Measurements from ENCODE around the gene FAM43B.

Gene FAM43B

DNA sequence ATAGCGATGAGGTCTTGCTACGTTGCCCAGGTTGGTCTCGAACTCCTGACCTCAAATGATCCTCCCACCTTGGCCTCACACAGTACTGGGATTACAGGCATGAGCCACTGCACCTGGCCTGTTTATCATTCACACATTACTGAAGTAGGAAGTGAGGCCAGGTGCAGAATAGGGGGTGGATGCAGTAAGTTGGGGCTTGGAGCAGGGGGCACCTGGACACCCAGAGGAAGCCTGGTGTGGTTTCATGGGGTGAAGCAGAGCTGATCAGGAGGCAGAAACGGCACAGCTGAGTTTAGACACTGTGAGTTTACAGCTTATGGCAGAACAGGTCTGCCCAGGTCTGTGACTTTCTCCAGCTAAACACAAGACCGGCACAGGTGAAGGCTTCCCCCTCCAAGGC is 41.4 kb downstream of the FAM43B start:
- H3K4me3 ChIP-seq (ENCODE audit: low read depth, low read length), result no peak overlapping the region
- H3K27ac ChIP-seq (ENCODE audit: low read depth, low read length), result no peak overlapping the region
- no peaks in the 10 kb centered on the region for H3K36me3 ChIP-seq (ENCODE audit: insufficient read depth, low read length)
- no peak overlapping the region for H2AFZ ChIP-seq (ENCODE audit: low read length, unreplicated experiment)
- peaks cover 15% of the 10 kb centered on the region for H3K4me1 ChIP-seq (ENCODE audit: control insufficient read depth, insufficient read depth, low read length, unreplicated experiment)
- no peaks in the 10 kb centered on the region for H3K79me2 ChIP-seq (ENCODE audit: control insufficient read depth, insufficient read depth, low read length, unreplicated experiment)
- no peaks in the 10 kb centered on the region for H3K27me3 ChIP-seq (ENCODE audit: insufficient read depth, low read length)

DNA sequence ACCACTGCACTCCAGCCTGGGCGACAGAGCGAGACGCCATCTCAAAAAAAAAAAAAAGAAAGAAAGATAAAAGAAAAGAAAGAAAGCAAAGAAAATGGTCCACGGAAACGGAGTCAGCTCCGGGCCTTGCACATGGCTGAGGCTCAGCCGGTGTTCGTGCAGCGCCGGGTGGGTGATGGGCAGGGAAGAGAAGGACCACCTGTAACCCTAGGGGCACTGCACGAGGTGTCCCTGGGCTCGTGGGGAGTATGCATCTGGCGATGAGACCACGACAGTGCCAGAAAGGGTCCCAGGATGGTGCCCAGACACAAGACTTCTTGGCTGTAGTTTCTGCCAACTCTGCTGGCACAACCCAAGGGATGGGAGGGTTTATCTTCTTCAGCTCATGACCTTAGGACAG is 42.4 kb downstream of the FAM43B start:
- no peaks in the 10 kb centered on the region for H3K27me3 ChIP-seq (ENCODE audit: insufficient read depth, low read length)
- H3K27ac ChIP-seq (ENCODE audit: low read depth, low read length), result no peak overlapping the region
- no peak overlapping the region for H2AFZ ChIP-seq (ENCODE audit: low read length, unreplicated experiment)
- no peaks in the 10 kb centered on the region for H3K79me2 ChIP-seq (ENCODE audit: control insufficient read depth, insufficient read depth, low read length, unreplicated experiment)
- H3K4me1 ChIP-seq (ENCODE audit: control insufficient read depth, insufficient read depth, low read length, unreplicated experiment), result peaks cover 11% of the 10 kb centered on the region
- H3K4me3 ChIP-seq (ENCODE audit: low read depth, low read length), result no peak overlapping the region
- no peaks in the 10 kb centered on the region for H3K36me3 ChIP-seq (ENCODE audit: insufficient read depth, low read length)

DNA sequence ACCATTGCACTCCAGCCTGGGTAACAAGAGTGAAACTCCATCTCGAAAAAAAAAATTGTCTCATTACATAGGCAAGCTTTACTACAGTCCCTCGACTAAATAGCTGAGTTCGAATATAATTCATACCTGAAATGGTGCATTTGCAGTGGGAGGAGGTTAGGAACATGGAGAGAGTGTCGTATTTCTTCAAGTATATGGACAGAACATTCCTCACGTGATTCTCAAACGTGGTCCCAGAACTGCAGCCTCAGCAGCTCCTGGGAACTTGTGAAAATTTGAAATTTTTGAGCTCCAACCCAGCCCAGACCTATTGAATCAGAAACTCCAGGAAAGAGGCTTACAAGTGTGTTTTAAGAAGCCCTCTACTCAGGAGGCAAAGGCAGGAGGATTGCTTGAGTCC is 43.7 kb downstream of the FAM43B start:
- Histone ChIP-seq H3K79me2 (ENCODE audit: control insufficient read depth, insufficient read depth, low read length, unreplicated experiment) (no peaks in the 10 kb centered on the region), H3K4me1 (ENCODE audit: control insufficient read depth, insufficient read depth, low read length, unreplicated experiment) (peaks cover 13% of the 10 kb centered on the region), H3K27me3 (ENCODE audit: insufficient read depth, low read length) (no peaks in the 10 kb centered on the region), H3K36me3 (ENCODE audit: insufficient read depth, low read length) (no peaks in the 10 kb centered on the region), H3K4me3 (ENCODE audit: low read depth, low read length) (no peak overlapping the region), H2AFZ (ENCODE audit: low read length, unreplicated experiment) (no peak overlapping the region), H3K27ac (ENCODE audit: low read depth, low read length) (no peak overlapping the region)

DNA sequence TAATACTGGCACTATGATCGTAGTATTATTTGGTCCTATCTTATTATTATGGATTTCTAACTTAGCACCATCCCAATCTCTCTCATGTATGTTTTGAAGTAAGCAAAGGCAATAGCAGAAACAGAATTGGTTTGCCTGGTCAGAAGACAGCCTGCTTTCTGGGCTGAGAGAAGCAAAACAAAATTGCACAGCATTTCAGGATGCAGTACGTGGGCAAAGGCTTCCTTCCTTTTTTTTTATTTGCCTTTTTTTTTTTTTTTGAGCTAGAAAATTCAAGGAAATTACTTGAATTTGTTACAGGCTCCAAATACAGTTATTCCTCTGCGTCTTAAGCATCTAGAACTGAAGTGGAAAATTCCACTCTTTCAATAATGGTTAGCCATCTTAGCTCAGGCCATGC is 45.3 kb downstream of the FAM43B start:
- no peak overlapping the region for H3K4me3 ChIP-seq (ENCODE audit: low read depth, low read length)
- peaks cover 28% of the 10 kb centered on the region for H3K4me1 ChIP-seq (ENCODE audit: control insufficient read depth, insufficient read depth, low read length, unreplicated experiment)
- H3K27me3 ChIP-seq (ENCODE audit: insufficient read depth, low read length), result no peaks in the 10 kb centered on the region
- no peak overlapping the region for H2AFZ ChIP-seq (ENCODE audit: low read length, unreplicated experiment)
- H3K27ac ChIP-seq (ENCODE audit: low read depth, low read length), result no peak overlapping the region
- H3K36me3 ChIP-seq (ENCODE audit: insufficient read depth, low read length), result no peaks in the 10 kb centered on the region
- H3K79me2 ChIP-seq (ENCODE audit: control insufficient read depth, insufficient read depth, low read length, unreplicated experiment), result no peaks in the 10 kb centered on the region

DNA sequence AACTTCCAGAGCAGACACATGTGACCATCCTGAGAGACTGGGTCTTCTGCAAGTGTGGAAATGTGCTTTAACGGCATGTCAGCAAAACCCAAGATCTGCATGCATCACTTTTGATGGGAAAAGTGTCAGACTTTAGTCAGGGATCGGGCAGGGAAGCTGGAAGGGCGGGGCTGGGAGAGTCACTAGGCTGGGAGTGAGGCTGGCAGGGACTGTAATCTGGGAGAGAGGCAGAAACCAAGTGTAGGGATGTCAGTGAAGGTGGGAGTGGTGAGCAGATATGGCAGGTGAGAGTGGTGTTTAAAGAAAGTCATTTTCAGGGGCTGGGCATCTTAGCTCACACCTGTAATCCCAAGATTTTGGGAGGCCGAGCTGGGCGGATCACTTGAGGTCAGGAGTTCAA is 47.8 kb downstream of the FAM43B start:
- H3K4me1 ChIP-seq (ENCODE audit: control insufficient read depth, insufficient read depth, low read length, unreplicated experiment), result peaks cover 53% of the 10 kb centered on the region
- H2AFZ ChIP-seq (ENCODE audit: low read length, unreplicated experiment), result no peak overlapping the region
- H3K4me3 ChIP-seq (ENCODE audit: low read depth, low read length), result no peak overlapping the region
- no peak overlapping the region for H3K27ac ChIP-seq (ENCODE audit: low read depth, low read length)
- H3K79me2 ChIP-seq (ENCODE audit: control insufficient read depth, insufficient read depth, low read length, unreplicated experiment), result no peaks in the 10 kb centered on the region
- H3K27me3 ChIP-seq (ENCODE audit: insufficient read depth, low read length), result no peaks in the 10 kb centered on the region
- H3K36me3 ChIP-seq (ENCODE audit: insufficient read depth, low read length), result no peaks in the 10 kb centered on the region

DNA sequence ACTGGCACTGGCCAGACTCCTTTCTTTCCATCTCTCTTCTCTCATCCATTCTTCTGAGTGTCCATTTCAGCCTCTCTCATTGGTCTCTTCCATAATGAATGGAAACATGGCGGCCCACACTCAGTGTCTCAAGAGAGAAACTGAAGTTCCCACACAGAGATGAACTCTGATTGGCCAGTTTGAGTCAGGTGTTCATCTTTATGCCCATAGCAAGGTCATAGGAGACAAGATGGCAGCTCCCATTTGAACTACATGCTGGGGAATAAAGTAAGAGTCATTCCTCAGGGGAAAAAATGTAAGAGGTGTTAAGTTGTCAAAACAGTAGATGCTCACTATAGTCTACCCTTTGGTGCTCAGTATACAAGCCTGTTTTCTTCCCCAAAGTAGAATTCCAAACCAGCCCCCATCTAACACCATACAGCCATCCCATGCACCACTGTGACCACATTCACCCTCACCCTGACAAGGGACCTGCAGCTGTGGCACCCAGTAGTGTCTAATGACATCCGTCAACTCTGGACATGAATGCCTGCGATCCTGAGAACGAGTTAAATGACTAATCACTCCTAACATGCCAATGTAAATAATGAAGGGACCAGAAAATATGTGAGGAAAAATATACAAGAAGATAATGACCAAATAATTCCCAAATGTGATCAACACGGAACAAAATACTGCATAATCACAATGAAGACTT is 48.9 kb downstream of the FAM43B start:
- Histone ChIP-seq H3K36me3 (ENCODE audit: insufficient read depth, low read length) (no peaks in the 10 kb centered on the region), H3K79me2 (ENCODE audit: control insufficient read depth, insufficient read depth, low read length, unreplicated experiment) (no peaks in the 10 kb centered on the region), H3K4me1 (ENCODE audit: control insufficient read depth, insufficient read depth, low read length, unreplicated experiment) (peaks cover 53% of the 10 kb centered on the region), H3K27me3 (ENCODE audit: insufficient read depth, low read length) (no peaks in the 10 kb centered on the region), H3K4me3 (ENCODE audit: low read depth, low read length) (0 out of 2 replicates have a peak overlapping the region, but pooled peaks have one; percentile 17), H3K27ac (ENCODE audit: low read depth, low read length) (peak overlapping the region; percentile 94), H2AFZ (ENCODE audit: low read length, unreplicated experiment) (peak overlapping the region; percentile 59)

DNA sequence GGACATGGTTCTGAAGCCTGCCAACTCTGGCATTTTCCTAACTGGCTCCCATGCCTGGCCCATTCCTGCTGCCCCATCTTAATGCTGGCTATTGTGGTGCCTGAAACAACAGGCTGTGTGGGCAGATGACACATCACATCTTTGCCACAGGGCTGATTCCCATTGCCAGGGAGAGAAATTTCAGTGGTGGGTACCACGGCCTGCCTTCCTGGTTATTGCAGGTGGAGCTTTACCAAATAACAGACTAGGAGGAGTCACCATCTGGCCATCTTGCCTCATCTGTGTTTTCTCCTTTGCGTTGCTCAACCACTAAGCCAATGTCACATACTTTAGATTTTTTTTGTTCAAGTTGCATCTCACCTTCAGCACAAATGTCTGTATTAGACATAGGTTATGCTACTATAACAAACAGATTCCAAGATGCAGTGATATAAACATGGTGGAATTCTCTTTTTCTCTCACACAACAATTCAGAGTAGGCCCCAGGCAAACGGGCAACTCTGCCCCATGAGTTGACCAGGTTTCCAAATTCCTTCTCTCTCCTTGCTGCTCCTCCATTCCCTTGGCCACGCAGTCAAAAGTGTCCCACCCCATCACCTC is 50.6 kb downstream of the FAM43B start:
- H3K79me2 ChIP-seq (ENCODE audit: control insufficient read depth, insufficient read depth, low read length, unreplicated experiment), result no peaks in the 10 kb centered on the region
- H3K4me3 ChIP-seq (ENCODE audit: low read depth, low read length), result no peak overlapping the region
- H2AFZ ChIP-seq (ENCODE audit: low read length, unreplicated experiment), result no peak overlapping the region
- no peaks in the 10 kb centered on the region for H3K36me3 ChIP-seq (ENCODE audit: insufficient read depth, low read length)
- peak overlapping the region; percentile 94 for H3K27ac ChIP-seq (ENCODE audit: low read depth, low read length)
- peaks cover 57% of the 10 kb centered on the region for H3K4me1 ChIP-seq (ENCODE audit: control insufficient read depth, insufficient read depth, low read length, unreplicated experiment)
- H3K27me3 ChIP-seq (ENCODE audit: insufficient read depth, low read length), result no peaks in the 10 kb centered on the region

DNA sequence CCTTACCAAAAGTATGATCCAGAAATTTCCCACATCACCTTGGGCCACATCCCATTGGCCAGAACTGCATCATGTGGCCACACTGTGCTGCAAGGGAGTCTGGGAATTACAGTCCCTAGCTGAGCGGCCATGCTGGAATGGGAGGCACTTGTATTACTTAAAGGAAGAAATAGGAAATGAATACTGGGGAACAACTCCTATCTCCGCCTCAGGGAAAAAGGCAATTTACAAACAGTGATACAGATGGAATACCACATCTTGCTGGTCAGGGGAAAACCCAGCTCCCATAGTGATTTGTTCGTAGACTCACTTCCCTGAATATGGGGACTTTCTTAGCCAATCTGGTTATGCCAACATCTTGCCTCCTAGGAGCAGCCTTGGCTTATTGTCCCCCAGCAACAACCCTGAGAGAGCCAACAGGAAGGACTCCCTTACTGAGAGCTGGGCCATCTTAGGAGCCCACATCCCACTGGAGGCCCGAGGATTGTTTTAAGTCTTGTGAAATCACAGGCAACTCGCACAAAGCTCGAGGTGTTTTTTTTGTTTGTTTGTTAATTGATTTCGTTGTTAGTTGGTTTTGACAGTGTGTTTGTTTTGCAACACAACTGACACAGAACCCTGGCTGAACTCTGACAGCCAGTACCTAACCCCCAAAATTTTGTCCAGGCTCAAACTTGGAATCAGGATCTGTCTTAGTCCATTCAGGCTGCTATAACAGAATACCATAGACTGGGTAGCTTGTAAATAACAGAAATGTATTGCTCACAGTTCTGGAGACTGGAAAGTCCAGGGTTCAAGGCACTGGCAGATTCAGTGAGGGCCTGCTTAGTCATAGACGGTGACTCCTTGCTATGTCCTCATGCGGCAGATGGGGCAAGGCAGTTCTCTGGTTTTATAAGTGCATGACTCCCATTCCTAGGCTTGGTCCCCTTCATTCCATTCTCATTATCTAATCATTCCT is 51.4 kb downstream of the FAM43B start:
- Histone ChIP-seq H3K36me3 (ENCODE audit: insufficient read depth, low read length) (no peaks in the 10 kb centered on the region), H2AFZ (ENCODE audit: low read length, unreplicated experiment) (peak overlapping the region; percentile 44), H3K27ac (ENCODE audit: low read depth, low read length) (peak overlapping the region; percentile 94), H3K27me3 (ENCODE audit: insufficient read depth, low read length) (no peaks in the 10 kb centered on the region), H3K4me3 (ENCODE audit: low read depth, low read length) (no peak overlapping the region), H3K4me1 (ENCODE audit: control insufficient read depth, insufficient read depth, low read length, unreplicated experiment) (peaks cover 57% of the 10 kb centered on the region), H3K79me2 (ENCODE audit: control insufficient read depth, insufficient read depth, low read length, unreplicated experiment) (no peaks in the 10 kb centered on the region)
